Measurements from ENCODE around the gene ARL13A.
"Not testable (repeated sequence)": the region's sequence is repeated elsewhere in the genome, so short reads cannot be mapped to it uniquely, and the experiment has no call there.

The ARL13A gene

DNA sequence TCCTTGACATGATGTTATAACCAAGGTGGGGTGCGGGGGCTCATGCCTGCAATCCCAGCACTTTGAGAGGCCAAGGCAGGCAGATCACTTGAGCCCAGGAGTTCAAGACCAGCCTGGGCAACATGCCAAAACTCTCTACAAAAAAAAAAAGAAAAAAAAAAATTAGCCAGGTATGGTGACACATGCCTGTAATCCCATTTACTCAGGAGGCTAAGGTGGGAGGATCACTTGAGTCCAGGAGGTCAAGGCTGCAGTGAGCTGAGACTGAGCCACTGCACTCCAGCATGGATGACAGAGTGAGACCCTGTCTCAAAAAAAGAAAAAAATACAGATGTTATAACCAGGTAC is 12.0 kb downstream of the ARL13A start:
- not testable (repeated sequence) for FAIRE-seq

DNA sequence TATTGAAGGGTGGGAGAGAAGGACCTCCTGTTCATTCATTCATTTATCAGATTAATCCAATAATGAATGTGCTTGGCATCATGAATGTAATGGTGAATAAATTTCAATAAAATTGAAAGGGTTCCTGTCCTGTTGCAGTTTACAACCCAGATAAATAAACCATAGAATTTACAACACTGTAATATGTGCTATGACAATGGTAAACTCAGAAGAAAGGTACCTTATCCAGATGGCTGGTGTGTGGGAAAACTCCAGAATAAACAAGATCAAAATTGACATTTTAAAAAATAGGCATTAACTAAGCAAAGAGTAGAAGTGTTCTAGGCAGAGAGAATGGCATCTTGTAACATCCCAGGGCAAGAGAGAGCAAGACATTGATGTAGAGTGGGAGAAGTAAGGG is 15.3 kb downstream of the ARL13A start:
- FAIRE-seq (no peak), DNase-seq (ENCODE audit: extremely low spot score, insufficient read length, low read depth) (no peak)

More for the DNA sequence above, 12.0 kb downstream of the ARL13A start:
- DNase-seq (ENCODE audit: extremely low spot score, insufficient read length, low read depth), result not testable (repeated sequence)

DNA sequence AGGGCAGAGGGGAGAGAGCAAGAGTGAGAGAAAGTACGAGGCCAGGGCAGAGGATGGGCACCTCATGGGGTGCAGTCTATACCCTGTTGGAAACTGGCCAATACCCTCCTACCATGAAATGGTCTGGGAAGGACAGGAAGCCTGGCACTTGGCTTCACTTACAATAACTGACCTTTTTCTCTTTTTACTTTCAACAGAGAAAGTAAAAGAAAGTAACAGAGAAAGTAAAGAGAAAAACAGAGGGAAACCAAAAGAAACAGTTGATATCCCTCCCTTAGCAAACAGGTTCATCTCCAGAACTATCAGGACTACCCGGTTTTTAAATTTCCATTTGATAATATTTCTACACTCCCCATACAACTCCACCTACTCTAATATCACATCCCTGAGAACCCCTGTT is 20.6 kb downstream of the ARL13A start:
- FAIRE-seq, result no peak

DNA sequence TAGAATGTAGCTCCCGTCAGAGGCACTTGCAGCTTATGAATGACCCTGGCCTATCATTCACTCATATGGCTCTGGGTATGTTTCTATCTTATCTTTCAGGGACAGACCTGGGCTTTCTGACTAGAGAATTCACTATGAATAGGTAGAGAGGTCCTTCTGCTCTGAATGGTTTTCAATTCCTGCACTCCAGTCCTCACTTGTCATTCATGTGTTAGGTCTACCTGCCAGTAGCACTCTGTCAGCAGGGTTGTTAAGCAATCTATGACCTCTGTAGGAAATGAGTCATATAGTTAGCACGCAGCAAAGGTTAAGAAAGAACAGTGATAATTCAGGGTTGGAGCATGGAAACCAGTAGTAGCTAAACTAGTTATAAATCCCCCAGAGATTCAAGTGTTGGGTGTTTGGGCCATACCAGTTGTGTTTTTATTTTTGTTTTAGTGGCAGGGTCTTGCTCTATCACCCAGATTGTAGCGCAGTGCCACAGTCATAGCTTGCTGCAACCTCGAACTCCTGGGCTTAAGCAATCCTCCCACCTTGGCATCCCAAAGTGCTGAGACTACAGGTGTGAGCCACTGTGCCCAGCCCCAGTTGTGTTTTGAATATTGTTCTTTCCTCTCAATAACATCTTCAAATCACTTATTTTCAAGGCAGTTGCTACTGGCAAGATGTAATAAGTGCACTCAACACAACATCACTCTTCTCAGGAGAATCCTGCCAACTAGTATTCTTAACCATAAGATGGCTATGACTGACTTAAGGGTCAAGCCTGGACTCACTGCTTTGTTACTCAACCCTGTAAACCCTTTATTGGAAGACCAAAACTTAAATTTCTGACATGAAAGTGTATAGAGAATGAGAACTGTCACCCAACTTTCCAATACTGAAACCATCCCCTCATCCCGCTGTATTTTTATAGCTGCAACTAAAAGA is 25.1 kb downstream of the ARL13A start:
- DNase-seq (ENCODE audit: extremely low spot score, insufficient read length, low read depth) (peak; percentile 0), FAIRE-seq (peak; percentile 64)

More for the DNA sequence above, 20.6 kb downstream of the ARL13A start:
- no peak for DNase-seq (ENCODE audit: extremely low spot score, insufficient read length, low read depth)

DNA sequence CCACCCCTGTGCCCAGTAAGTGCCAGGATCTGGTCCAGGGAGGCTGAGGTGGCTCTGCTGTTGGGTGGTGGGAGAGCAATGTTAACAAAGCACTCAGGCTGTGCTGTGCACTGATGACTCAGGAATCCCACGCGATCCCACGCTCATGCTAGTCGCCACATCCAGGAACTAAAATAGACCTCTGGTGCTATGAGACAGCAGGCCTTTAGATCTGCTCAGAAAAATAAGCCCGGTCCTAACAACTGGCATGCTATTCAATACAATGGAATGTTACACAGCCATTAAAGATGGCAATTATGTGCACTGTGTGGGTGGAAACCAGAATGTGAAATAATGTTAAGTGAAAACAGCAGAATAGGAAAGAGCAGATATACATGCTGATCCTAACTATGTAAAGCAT is 26.0 kb downstream of the ARL13A start:
- no peak for FAIRE-seq
- DNase-seq (ENCODE audit: extremely low spot score, insufficient read length, low read depth), result no peak

DNA sequence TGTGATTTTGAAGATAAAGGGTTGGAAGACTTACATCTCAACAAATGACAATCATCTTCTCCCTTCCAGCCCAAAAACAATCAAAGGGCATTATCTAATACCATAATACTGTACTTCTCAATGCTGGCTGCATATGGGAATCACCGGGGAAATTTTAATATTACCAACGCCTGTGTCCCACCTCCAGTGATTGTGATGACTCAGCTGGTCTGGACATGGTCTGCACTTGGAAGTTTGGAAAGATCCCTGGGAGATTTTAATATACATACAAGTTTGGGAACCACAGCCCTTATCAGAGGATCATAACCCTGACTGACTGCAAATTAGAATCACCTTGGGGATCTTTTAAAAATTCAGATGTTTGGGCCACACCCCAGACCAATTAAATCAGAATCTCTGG is 29.9 kb downstream of the ARL13A start:
- no peak for DNase-seq (ENCODE audit: extremely low spot score, insufficient read length, low read depth)
- no peak for FAIRE-seq

DNA sequence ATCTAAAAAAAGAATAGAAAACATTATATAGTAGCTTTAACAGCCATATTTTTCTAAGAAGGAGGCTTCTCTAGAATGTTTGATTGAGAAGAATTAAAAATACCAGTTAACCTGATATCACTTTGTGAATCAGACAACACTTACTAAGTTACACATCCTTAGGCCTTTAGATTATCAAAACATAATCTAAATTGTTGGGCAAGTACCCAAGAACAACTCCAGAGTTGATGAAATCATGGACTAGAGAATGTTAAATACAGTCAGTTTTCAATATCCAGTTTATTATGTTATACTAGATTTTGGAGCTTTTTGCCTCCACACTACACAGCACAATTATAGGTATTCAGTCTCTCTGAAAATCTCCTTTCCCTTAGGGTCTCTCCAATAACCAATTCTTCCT is 39.6 kb downstream of the ARL13A start:
- FAIRE-seq (no peak), DNase-seq (ENCODE audit: extremely low spot score, insufficient read length, low read depth) (no peak)

DNA sequence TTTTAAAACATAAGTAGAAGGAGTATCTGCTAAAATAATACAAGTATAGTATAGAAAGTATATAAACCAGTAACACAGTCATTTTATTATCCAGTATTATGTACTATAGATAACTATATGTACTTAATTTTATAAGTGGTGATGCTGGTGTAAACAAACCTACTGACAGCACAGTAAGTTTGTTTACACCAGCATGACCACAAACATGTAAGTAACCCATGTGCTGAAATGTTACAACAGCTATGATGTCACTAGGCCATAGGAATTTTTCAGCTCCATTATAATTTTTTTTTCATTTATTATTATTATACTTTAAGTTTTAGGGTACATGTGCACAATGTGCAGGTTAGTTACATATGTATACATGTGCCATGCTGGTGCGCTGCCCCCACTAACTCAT is 42.5 kb downstream of the ARL13A start:
- not testable (repeated sequence) for FAIRE-seq; DNase-seq (ENCODE audit: extremely low spot score, insufficient read length, low read depth)

DNA sequence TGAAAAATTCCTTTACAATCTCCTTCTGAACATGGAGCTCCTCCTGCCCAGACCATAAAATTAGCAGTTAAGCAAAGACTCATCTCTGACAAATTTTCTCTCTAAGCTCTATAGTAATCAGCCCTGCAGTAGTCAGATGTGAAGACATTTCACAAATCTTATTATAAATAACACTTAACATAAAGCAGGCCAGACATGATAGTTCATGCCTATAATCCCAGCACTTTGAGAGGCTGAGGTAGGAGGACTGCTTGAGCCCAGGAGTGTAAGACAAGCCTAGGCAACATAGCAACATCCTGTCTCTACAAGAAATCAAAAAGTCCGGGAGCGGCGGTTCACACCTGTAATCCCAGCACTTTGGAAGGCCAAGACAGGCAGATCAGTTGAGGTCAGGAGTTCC is 52.5 kb downstream of the ARL13A start:
- DNase-seq (ENCODE audit: extremely low spot score, insufficient read length, low read depth), result no peak
- no peak for FAIRE-seq

DNA sequence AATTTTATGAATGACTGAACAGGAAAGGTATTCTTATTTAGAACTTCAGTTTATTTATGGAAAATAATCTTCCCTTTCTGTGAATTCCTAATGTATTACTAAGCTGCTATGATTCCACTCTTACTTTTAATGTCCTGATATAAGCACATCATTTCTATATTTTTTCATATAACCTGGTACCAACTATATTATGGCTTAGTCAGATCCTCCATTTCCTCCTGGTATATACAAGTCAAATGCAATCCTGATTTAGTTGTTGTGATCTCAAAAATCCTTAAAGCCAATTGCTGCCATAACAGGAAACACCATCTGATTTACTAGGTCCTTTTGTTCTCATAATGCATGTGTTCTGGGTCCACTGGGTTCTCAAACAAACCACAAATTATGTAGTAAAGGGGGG is 55.6 kb downstream of the ARL13A start:
- DNase-seq (ENCODE audit: extremely low spot score, insufficient read length, low read depth), result no peak
- FAIRE-seq, result no peak

DNA sequence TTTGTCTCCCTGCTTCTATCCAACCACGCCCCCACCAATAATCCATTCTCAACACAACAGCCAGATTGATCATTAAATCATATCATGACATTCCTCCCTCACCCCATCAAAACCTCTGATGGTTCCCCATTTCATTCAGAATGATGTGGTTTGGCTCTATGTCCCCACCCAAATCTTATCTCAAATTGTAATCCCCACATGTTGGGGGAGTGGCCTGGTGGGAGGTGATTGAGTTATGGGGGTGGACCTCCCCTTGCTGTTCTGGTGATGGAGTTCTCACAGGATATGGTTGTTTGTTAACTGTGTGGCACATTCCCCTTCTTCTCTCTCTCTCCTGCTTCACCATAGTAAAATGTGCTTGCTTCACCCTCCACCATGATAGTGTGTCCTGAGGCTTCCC is 59.1 kb downstream of the ARL13A start:
- no peak for DNase-seq (ENCODE audit: extremely low spot score, insufficient read length, low read depth)
- FAIRE-seq, result no peak

DNA sequence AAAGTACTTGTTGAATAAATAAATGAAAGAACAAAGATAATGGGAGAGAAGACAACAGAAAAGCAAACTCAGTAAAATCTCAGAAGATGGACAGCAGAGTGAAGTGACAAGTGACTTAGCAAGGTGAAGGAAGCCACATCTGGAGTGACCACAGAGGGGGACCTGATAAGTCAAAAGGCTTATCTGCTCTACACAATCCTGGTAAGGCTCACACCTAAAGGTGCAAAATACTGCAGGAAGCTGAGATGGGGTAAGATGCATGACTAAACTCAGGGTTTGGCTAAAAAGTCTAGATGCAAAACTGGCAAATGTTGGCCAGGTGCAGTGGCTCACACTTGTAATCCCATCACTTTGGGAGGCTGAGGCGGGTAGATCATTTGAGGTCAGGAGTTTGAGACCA is 60.2 kb downstream of the ARL13A start:
- DNase-seq (ENCODE audit: extremely low spot score, insufficient read length, low read depth) (no peak), FAIRE-seq (no peak)

DNA sequence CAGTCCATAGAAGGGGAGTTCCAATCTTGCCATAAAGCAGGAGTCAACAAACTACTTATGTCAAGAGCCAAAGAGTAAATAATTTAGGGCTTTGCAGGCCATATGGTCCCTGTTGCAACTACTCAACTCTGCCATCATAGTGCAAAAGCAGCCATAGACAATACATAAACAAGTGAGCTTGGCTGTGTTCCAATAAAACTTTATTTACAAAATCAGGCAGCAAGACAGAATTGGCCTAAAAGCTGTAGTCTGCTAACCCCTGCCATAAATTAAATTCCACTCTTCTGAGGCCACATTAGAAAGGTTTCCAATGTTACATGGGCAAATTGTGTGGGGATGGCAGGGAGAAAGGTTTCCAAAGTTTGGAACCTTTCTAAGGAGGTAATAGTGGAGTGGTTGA is 67.7 kb downstream of the ARL13A start:
- no peak for FAIRE-seq
- DNase-seq (ENCODE audit: extremely low spot score, insufficient read length, low read depth), result no peak

DNA sequence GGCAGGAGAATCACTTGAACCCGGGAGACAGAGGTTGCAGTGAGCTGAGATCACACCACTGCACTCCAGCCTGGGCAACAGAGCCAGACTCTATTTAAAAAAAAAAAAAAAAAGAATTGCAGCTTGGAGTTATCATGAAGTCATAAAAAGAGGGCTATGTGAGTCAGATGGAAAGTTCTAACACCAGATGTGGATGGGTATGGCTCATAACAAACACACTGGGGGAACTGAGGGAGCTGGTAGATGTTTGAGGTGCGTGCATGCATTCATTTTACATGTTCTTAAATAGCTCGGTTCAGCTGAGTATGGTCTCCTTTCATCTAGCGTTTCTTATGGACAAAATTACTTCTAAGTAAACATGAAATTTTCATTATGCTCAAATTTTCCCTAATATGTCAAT is 70.7 kb downstream of the ARL13A start:
- no peak for DNase-seq (ENCODE audit: extremely low spot score, insufficient read length, low read depth)
- FAIRE-seq, result no peak

Data from GM18507 (cell line).